HEK293 (cell line): Measurements from ENCODE around the gene CEBPB.

ENCODE experiments used
- BCL11A ChIP-seq: fragments of 450-650 bp; formaldehyde crosslinking; IDR thresholded peaks from 2 replicates; pipeline ENCODE4 v1.5.1; 2016; ENCODE audit warnings: low read depth, missing biosample characterization, missing genetic modification characterization
- BCL11B ChIP-seq: fragments of 450-650 bp; formaldehyde crosslinking; IDR thresholded peaks from 2 replicates; pipeline ENCODE4 v1.5.1; 2016; ENCODE audit warnings: low read depth, missing biosample characterization, missing genetic modification characterization
- EGR2 ChIP-seq: fragments of 450-650 bp; formaldehyde crosslinking; IDR thresholded peaks from 2 replicates; pipeline ENCODE4 v1.5.1; 2016; ENCODE audit warnings: low read depth, missing biosample characterization, missing genetic modification characterization
- WT1 ChIP-seq: fragments of 450-650 bp; formaldehyde crosslinking; IDR thresholded peaks from 2 replicates; pipeline ENCODE4 v1.5.1; 2016; ENCODE audit warnings: missing biosample characterization, missing genetic modification characterization
- ZBTB48 ChIP-seq: fragments of 450-650 bp; formaldehyde crosslinking; IDR thresholded peaks from 2 replicates; pipeline ENCODE4 v1.5.1; 2016; ENCODE audit warnings: missing biosample characterization, missing genetic modification characterization
- ZIC2 ChIP-seq: fragments of 450-650 bp; formaldehyde crosslinking; IDR thresholded peaks from 2 replicates; pipeline ENCODE4 v1.5.1; 2016; ENCODE audit warnings: missing biosample characterization, missing genetic modification characterization
- ZNF10 ChIP-seq: fragments of 450-650 bp; formaldehyde crosslinking; IDR thresholded peaks from 2 replicates; pipeline ENCODE4 v1.5.1; 2017; ENCODE audit warnings: missing biosample characterization, missing genetic modification characterization
- ZNF473 ChIP-seq: fragments of 450-650 bp; formaldehyde crosslinking; IDR thresholded peaks from 2 replicates; pipeline ENCODE4 v1.5.1; 2017; ENCODE audit warnings: missing biosample characterization, missing genetic modification characterization
- ZNF600 ChIP-seq: fragments of 450-650 bp; formaldehyde crosslinking; IDR thresholded peaks from 2 replicates; pipeline ENCODE4 v1.5.1; 2016; ENCODE audit warnings: missing biosample characterization, missing genetic modification characterization
- ZNF610 ChIP-seq: fragments of 450-650 bp; formaldehyde crosslinking; IDR thresholded peaks from 2 replicates; pipeline ENCODE4 v1.5.1; 2016; ENCODE audit warnings: missing biosample characterization, missing genetic modification characterization, borderline replicate concordance
- ZNF629 ChIP-seq: fragments of 450-650 bp; formaldehyde crosslinking; IDR thresholded peaks from 2 replicates; pipeline ENCODE4 v1.5.1; 2017; ENCODE audit warnings: missing biosample characterization, missing genetic modification characterization
- ZNF701 ChIP-seq: fragments of 450-650 bp; formaldehyde crosslinking; IDR thresholded peaks from 2 replicates; pipeline ENCODE4 v1.5.1; 2016; ENCODE audit warnings: missing biosample characterization, missing genetic modification characterization
- ZNF707 ChIP-seq: fragments of 450-650 bp; formaldehyde crosslinking; IDR thresholded peaks from 2 replicates; pipeline ENCODE4 v1.5.1; 2016; ENCODE audit warnings: missing biosample characterization, missing genetic modification characterization
- ZNF768 ChIP-seq: fragments of 450-650 bp; formaldehyde crosslinking; IDR thresholded peaks from 2 replicates; pipeline ENCODE4 v1.5.1; 2018; ENCODE audit warnings: missing biosample characterization, mild to moderate bottlenecking, missing genetic modification characterization
- ZNF837 ChIP-seq: fragments of 450-650 bp; formaldehyde crosslinking; IDR thresholded peaks from 2 replicates; pipeline ENCODE4 v1.5.1; 2016; ENCODE audit warnings: missing biosample characterization, missing genetic modification characterization
- ZSCAN16 ChIP-seq: fragments of 450-650 bp; formaldehyde crosslinking; IDR thresholded peaks from 2 replicates; pipeline ENCODE4 v1.5.1; 2016; ENCODE audit warnings: missing biosample characterization, missing genetic modification characterization
- ZSCAN30 ChIP-seq: fragments of 450-650 bp; IDR thresholded peaks from 2 replicates; pipeline ENCODE4 v1.5.1; 2018; ENCODE audit warnings: missing biosample characterization, mild to moderate bottlenecking, missing genetic modification characterization, moderate library complexity
- TF ChIP-seq, protein P1 (sequence below): fragments of 450-650 bp; formaldehyde crosslinking; IDR thresholded peaks from 2 replicates; pipeline ENCODE4 v1.5.1; 2016; ENCODE audit warnings: missing biosample characterization, missing genetic modification characterization
- TF ChIP-seq, protein P2 (sequence below): fragments of 450-650 bp; formaldehyde crosslinking; optimal IDR thresholded peaks from 2 replicates; pipeline ENCODE3; 2016; ENCODE audit warnings: missing biosample characterization, mild to moderate bottlenecking, missing genetic modification characterization
- TF ChIP-seq, protein P3 (sequence below): fragments of 450-650 bp; formaldehyde crosslinking; IDR thresholded peaks from 2 replicates; pipeline ENCODE4 v1.5.1; 2016; ENCODE audit warnings: missing biosample characterization, missing genetic modification characterization
- TF ChIP-seq, protein P4 (sequence below): fragments of 450-650 bp; formaldehyde crosslinking; IDR thresholded peaks from 2 replicates; pipeline ENCODE4 v1.5.1; 2016; ENCODE audit warnings: missing biosample characterization, missing genetic modification characterization
- TF ChIP-seq, protein P5 (sequence below): fragments of 450-650 bp; formaldehyde crosslinking; IDR thresholded peaks from 2 replicates; pipeline ENCODE4 v1.5.1; 2016; ENCODE audit warnings: missing biosample characterization, missing genetic modification characterization, borderline replicate concordance

CEBPB gene

DNA sequence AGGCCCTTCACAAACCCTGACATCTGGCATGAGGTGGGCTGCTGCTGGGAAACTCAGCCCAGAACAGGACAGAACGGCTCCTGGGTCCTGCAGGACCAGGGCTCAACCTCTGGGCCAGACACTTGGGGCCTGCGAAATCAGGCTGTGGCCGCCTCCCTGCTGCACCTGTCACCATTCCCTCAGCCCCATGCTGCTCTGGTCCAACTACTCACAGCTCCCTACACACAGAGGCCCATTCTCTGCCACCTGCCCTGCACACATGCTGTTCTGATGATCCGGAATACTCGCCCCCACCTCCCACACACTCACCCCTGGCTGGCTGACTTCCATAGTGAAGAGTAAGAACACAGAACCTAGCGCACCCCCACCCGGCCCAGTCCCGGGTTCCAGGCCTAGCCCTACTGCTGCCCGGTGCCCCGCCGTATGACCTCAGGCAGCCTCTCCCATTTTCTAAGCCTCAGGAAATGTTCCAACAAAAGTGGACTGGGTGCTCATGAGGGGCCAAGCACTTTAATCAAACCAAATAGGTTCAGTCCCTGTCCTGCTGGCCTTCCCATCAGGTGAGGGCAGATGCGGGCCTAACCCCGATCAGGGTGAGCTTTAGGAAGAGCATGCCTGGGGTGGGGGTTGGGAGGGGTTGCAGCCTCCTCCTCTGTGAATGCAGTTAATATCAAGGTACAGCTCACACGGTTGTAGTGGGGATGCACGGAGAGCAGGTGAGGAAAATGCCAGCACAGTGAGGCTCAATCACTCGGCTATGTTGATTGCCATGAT is 41.0 kb upstream of the CEBPB start (continued):
- TF ChIP-seq, protein P1, sequence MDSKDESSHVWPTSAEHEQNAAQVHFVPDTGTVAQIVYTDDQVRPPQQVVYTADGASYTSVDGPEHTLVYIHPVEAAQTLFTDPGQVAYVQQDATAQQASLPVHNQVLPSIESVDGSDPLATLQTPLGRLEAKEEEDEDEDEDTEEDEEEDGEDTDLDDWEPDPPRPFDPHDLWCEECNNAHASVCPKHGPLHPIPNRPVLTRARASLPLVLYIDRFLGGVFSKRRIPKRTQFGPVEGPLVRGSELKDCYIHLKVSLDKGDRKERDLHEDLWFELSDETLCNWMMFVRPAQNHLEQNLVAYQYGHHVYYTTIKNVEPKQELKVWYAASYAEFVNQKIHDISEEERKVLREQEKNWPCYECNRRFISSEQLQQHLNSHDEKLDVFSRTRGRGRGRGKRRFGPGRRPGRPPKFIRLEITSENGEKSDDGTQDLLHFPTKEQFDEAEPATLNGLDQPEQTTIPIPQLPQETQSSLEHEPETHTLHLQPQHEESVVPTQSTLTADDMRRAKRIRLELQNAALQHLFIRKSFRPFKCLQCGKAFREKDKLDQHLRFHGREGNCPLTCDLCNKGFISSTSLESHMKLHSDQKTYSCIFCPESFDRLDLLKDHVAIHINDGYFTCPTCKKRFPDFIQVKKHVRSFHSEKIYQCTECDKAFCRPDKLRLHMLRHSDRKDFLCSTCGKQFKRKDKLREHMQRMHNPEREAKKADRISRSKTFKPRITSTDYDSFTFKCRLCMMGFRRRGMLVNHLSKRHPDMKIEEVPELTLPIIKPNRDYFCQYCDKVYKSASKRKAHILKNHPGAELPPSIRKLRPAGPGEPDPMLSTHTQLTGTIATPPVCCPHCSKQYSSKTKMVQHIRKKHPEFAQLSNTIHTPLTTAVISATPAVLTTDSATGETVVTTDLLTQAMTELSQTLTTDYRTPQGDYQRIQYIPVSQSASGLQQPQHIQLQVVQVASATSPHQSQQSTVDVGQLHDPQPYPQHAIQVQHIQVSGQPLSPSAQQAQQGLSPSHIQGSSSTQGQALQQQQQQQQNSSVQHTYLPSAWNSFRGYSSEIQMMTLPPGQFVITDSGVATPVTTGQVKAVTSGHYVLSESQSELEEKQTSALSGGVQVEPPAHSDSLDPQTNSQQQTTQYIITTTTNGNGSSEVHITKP (tag by site-specific recombination): no peak
- TF ChIP-seq, protein P2, sequence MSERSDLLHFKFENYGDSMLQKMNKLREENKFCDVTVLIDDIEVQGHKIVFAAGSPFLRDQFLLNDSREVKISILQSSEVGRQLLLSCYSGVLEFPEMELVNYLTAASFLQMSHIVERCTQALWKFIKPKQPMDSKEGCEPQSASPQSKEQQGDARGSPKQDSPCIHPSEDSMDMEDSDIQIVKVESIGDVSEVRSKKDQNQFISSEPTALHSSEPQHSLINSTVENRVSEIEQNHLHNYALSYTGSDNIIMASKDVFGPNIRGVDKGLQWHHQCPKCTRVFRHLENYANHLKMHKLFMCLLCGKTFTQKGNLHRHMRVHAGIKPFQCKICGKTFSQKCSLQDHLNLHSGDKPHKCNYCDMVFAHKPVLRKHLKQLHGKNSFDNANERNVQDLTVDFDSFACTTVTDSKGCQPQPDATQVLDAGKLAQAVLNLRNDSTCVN: peak; percentile 6
- TF ChIP-seq, protein P3, sequence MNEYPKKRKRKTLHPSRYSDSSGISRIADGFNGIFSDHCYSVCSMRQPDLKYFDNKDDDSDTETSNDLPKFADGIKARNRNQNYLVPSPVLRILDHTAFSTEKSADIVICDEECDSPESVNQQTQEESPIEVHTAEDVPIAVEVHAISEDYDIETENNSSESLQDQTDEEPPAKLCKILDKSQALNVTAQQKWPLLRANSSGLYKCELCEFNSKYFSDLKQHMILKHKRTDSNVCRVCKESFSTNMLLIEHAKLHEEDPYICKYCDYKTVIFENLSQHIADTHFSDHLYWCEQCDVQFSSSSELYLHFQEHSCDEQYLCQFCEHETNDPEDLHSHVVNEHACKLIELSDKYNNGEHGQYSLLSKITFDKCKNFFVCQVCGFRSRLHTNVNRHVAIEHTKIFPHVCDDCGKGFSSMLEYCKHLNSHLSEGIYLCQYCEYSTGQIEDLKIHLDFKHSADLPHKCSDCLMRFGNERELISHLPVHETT (tag by site-specific recombination): no peak
- TF ChIP-seq ZNF701 (tag by site-specific recombination): no peak
- no peak for TF ChIP-seq ZNF768 (tag by site-specific recombination)
- TF ChIP-seq, protein P4, sequence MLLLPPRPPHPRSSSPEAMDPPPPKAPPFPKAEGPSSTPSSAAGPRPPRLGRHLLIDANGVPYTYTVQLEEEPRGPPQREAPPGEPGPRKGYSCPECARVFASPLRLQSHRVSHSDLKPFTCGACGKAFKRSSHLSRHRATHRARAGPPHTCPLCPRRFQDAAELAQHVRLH: no peak
- TF ChIP-seq BCL11A (tag by site-specific recombination): no peak
- TF ChIP-seq BCL11B (tag by site-specific recombination): no peak
- peak; percentile 85 for TF ChIP-seq ZNF10 (tag by site-specific recombination)
- TF ChIP-seq ZBTB48: no peak
- TF ChIP-seq ZSCAN16 (tag by site-specific recombination): no peak
- no peak for TF ChIP-seq ZNF629 (tag by site-specific recombination)
- TF ChIP-seq, protein P5, sequence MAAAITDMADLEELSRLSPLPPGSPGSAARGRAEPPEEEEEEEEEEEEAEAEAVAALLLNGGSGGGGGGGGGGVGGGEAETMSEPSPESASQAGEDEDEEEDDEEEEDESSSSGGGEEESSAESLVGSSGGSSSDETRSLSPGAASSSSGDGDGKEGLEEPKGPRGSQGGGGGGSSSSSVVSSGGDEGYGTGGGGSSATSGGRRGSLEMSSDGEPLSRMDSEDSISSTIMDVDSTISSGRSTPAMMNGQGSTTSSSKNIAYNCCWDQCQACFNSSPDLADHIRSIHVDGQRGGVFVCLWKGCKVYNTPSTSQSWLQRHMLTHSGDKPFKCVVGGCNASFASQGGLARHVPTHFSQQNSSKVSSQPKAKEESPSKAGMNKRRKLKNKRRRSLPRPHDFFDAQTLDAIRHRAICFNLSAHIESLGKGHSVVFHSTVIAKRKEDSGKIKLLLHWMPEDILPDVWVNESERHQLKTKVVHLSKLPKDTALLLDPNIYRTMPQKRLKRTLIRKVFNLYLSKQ (tag by site-specific recombination): no peak
- TF ChIP-seq ZNF837 (tag by site-specific recombination): no peak
- no peak for TF ChIP-seq EGR2 (tag by site-specific recombination)
- peak; percentile 88 for TF ChIP-seq ZNF600
- TF ChIP-seq ZNF707 (tag by site-specific recombination): no peak
- no peak for TF ChIP-seq ZNF473 (tag by site-specific recombination)
- TF ChIP-seq ZIC2 (tag by site-specific recombination): peak; percentile 73
- TF ChIP-seq ZSCAN30 (tag by site-specific recombination): no peak
- TF ChIP-seq ZNF610 (tag by site-specific recombination): no peak
- TF ChIP-seq WT1 (tag by site-specific recombination): no peak
